Loucy (cell line): ENCODE results near the gene GNAL.

Source experiments
- H2AFZ ChIP-seq: fragments of 200-600 bp; sonication (generic); 2 replicates; pipeline ENCODE4 v1.6.0; 2016; ENCODE audit warnings: antibody characterized with exemption, mild to moderate bottlenecking, low read length, moderate library complexity
- H3F3A ChIP-seq: fragments of 200-600 bp; 2 replicates; pipeline ENCODE4 v1.6.0; 2016; ENCODE audit warnings: antibody characterized with exemption, low read depth, mild to moderate bottlenecking
- H3K27me3 ChIP-seq: fragments of 200-600 bp; sonication (generic); 2 replicates; pipeline ENCODE4 v1.6.1; 2014; ENCODE audit warnings: low read length, mild to moderate bottlenecking; ENCODE audit not compliant: insufficient read depth, poor library complexity, severe bottlenecking
- H3K36me3 ChIP-seq: fragments of 200-600 bp; sonication (generic); 2 replicates; pipeline ENCODE4 v1.6.1; 2016; ENCODE audit warnings: low read length; ENCODE audit not compliant: insufficient read depth
- H3K4me1 ChIP-seq: fragments of 200-600 bp; sonication (generic); 2 replicates; pipeline ENCODE4 v1.5.1; 2014; ENCODE audit warnings: low read length, mild to moderate bottlenecking; ENCODE audit not compliant: insufficient read depth, poor library complexity, severe bottlenecking
- H3K4me2 ChIP-seq: fragments of 200-600 bp; sonication (generic); 2 replicates; pipeline ENCODE4 v1.6.0; 2014; ENCODE audit warnings: antibody characterized with exemption, low read length, low read depth, mild to moderate bottlenecking; ENCODE audit not compliant: poor library complexity, severe bottlenecking
- H3K4me3 ChIP-seq: fragments of 200-600 bp; sonication (generic); 2 replicates; pipeline ENCODE4 v1.5.1; 2014; ENCODE audit warnings: low read length, mild to moderate bottlenecking, mixed read lengths; ENCODE audit not compliant: poor library complexity, severe bottlenecking
- H3K79me2 ChIP-seq: fragments of 200-600 bp; sonication (generic); 2 replicates; pipeline ENCODE4 v1.6.1; 2014; ENCODE audit warnings: low read length; ENCODE audit not compliant: insufficient read depth
- H3K9ac ChIP-seq: fragments of 200-600 bp; sonication (generic); 2 replicates; pipeline ENCODE4 v1.6.0; 2014; ENCODE audit warnings: mild to moderate bottlenecking, low read depth, low read length, moderate library complexity; ENCODE audit not compliant: poor library complexity, severe bottlenecking
- H3K9me2 ChIP-seq: fragments of 200-600 bp; sonication (generic); replicated peaks from 2 replicates; pipeline ENCODE4 v1.6.1; 2016; ENCODE audit warnings: low read depth, low read length, mixed read lengths
- H3K9me3 ChIP-seq: fragments of 200-600 bp; sonication (generic); 2 replicates; pipeline ENCODE4 v1.6.1; 2014; ENCODE audit warnings: mild to moderate bottlenecking, antibody characterized with exemption, low read length, low read depth; ENCODE audit not compliant: insufficient read depth
- H4K20me1 ChIP-seq: fragments of 200-600 bp; sonication (generic); 2 replicates; pipeline ENCODE4 v1.6.0; 2014; ENCODE audit warnings: antibody characterized with exemption, low read length, mild to moderate bottlenecking; ENCODE audit not compliant: insufficient read depth, poor library complexity, severe bottlenecking
- EZH2phosphoT487 ChIP-seq: fragments of 200-600 bp; IDR thresholded peaks from 2 replicates; pipeline ENCODE4 v1.6.1; 2018; ENCODE audit warnings: antibody characterized with exemption, mild to moderate bottlenecking, moderate library complexity, borderline replicate concordance
- TF ChIP-seq, protein P1 (sequence below): fragments of 200-600 bp; sonication (generic); conservative IDR thresholded peaks from 2 replicates; pipeline ENCODE4 v1.5.1; 2014; ENCODE audit warnings: mild to moderate bottlenecking, antibody characterized with exemption, low read length

GNAL gene

GRCh38 chr18:11736656-11737055 lies 47.6 kb downstream of the GNAL start:
- TF ChIP-seq, protein P1, sequence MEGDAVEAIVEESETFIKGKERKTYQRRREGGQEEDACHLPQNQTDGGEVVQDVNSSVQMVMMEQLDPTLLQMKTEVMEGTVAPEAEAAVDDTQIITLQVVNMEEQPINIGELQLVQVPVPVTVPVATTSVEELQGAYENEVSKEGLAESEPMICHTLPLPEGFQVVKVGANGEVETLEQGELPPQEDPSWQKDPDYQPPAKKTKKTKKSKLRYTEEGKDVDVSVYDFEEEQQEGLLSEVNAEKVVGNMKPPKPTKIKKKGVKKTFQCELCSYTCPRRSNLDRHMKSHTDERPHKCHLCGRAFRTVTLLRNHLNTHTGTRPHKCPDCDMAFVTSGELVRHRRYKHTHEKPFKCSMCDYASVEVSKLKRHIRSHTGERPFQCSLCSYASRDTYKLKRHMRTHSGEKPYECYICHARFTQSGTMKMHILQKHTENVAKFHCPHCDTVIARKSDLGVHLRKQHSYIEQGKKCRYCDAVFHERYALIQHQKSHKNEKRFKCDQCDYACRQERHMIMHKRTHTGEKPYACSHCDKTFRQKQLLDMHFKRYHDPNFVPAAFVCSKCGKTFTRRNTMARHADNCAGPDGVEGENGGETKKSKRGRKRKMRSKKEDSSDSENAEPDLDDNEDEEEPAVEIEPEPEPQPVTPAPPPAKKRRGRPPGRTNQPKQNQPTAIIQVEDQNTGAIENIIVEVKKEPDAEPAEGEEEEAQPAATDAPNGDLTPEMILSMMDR: no peak
- no peak for TF ChIP-seq EZH2phosphoT487
- no peaks in the 10 kb centered on the region for H3K9me3 ChIP-seq
- H3F3A ChIP-seq: no peaks in the 10 kb centered on the region
- H3K27me3 ChIP-seq: no peaks in the 10 kb centered on the region
- no peaks in the 10 kb centered on the region for H3K9me2 ChIP-seq
- no peak overlapping the region for H2AFZ ChIP-seq
- no peaks in the 10 kb centered on the region for H3K4me1 ChIP-seq
- H3K9ac ChIP-seq: no peak overlapping the region
- no peaks in the 10 kb centered on the region for H3K36me3 ChIP-seq
- no peaks in the 10 kb centered on the region for H3K79me2 ChIP-seq
- no peak overlapping the region for H3K4me3 ChIP-seq
- no peaks in the 10 kb centered on the region for H4K20me1 ChIP-seq
- H3K4me2 ChIP-seq: no peak overlapping the region

GRCh38 chr18:11739893-11740292 lies 50.8 kb downstream of the GNAL start:
- H3K9me2 ChIP-seq: no peaks in the 10 kb centered on the region
- H4K20me1 ChIP-seq: no peaks in the 10 kb centered on the region
- H3F3A ChIP-seq: no peaks in the 10 kb centered on the region
- no peak overlapping the region for H3K4me3 ChIP-seq
- H3K9me3 ChIP-seq: no peaks in the 10 kb centered on the region
- H3K27me3 ChIP-seq: no peaks in the 10 kb centered on the region
- no peaks in the 10 kb centered on the region for H3K4me1 ChIP-seq
- H3K9ac ChIP-seq: no peak overlapping the region
- H2AFZ ChIP-seq: no peak overlapping the region
- H3K4me2 ChIP-seq: no peak overlapping the region
- H3K79me2 ChIP-seq: no peaks in the 10 kb centered on the region
- H3K36me3 ChIP-seq: no peaks in the 10 kb centered on the region
- TF ChIP-seq EZH2phosphoT487: no peak
- TF ChIP-seq, protein P1: no peak

DNA sequence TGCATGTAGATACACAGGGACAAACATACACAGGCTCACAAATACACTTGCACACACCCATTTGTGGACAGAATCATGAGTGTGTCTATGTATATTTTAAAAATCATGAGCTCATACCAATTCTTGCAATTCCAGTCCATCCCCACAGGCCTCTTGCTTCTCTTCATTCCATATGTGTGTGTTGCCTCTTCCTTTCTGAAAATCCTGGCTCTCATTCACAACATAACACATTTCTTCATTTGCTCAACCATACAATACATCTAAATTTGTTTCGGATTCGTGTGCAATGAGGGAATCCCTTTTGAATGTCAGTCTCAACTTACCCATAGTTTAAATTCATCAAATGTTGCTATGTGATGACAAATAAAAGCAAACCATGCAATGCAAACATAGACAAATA lies 51.4 kb downstream of the GNAL start:
- Histone ChIP-seq H3K9me2 (no peaks in the 10 kb centered on the region), H3K4me3 (no peak overlapping the region)
- TF ChIP-seq, protein P1: no peak
- no peak for TF ChIP-seq EZH2phosphoT487

More for the DNA sequence above, 51.4 kb downstream of the GNAL start:
- H3K9me3 ChIP-seq: no peaks in the 10 kb centered on the region
- no peak overlapping the region for H2AFZ ChIP-seq
- H4K20me1 ChIP-seq: no peaks in the 10 kb centered on the region
- H3F3A ChIP-seq: no peaks in the 10 kb centered on the region
- no peaks in the 10 kb centered on the region for H3K4me1 ChIP-seq
- H3K4me2 ChIP-seq: no peak overlapping the region
- no peak overlapping the region for H3K9ac ChIP-seq
- no peaks in the 10 kb centered on the region for H3K27me3 ChIP-seq
- no peaks in the 10 kb centered on the region for H3K79me2 ChIP-seq
- no peaks in the 10 kb centered on the region for H3K36me3 ChIP-seq
